Ascending aorta (tissue), 2 donors: Measurements from ENCODE around the gene TRAP1. TPM values are rescaled to one million over a fixed set of nuclear protein-coding genes. Genes with fewer than 3 reads are reported as not detected.

ENCODE experiments used
- DNase-seq, 2 donors: peaks; one replicate each; pipeline ENCODE4 v3.0.0-alpha.2; 2019; ENCODE audit warnings: low spot score in 2 of 2
- H3K27ac ChIP-seq, 2 donors: fragments of 200-600 bp; sonication (generic); one replicate each; pipeline ENCODE4 v1.5.1; 2016 to 2017; ENCODE audit warnings: mild to moderate bottlenecking in 1 of 2
- H3K27me3 ChIP-seq: fragments of 200-600 bp; sonication (generic); one replicate; pipeline ENCODE4 v1.5.1; 2017
- H3K36me3 ChIP-seq, 2 donors: fragments of 200-600 bp; sonication (generic); one replicate each; pipeline ENCODE4 v1.5.1; 2016
- H3K4me1 ChIP-seq, 2 donors: fragments of 200-600 bp; sonication (generic); one replicate each; pipeline ENCODE4 v1.5.1; 2016 to 2017; ENCODE audit warnings: mild to moderate bottlenecking in 1 of 2
- H3K4me3 ChIP-seq, 2 donors: fragments of 200-600 bp; sonication (generic); one replicate each; pipeline ENCODE4 v1.5.1; 2016 to 2017; ENCODE audit warnings: mild to moderate bottlenecking in 1 of 2
- H3K9me3 ChIP-seq, 2 donors: fragments of 200-600 bp; sonication (generic); one replicate each; pipeline ENCODE4 v1.5.1; 2016
- CTCF ChIP-seq, 3 experiments: fragments of 200-600 bp in 2 of 3; fragments of 450-650 bp in 1 of 3; sonication (generic) in 2 of 3; IDR thresholded peaks; one replicate each; pipeline ENCODE4 v1.5.1; 2016 to 2019; ENCODE audit warnings: antibody characterized with exemption in 3 of 3, mild to moderate bottlenecking in 1 of 3, moderate library complexity in 1 of 3
- intact Hi-C: fragments of 100-400 bp; cut with DNase I; formaldehyde crosslinking; loops from one replicate; pipeline ENCODE4 v1.15.1; 2023
- total RNA-seq: library from RNA; depleted of rRNA; stranded (reverse); fragments of >200 nt; gene quantifications from one replicate; pipeline ENCODE4 v1.1.0, GENCODE V29; 2016

TRAP1 gene
- total RNA-seq, 1 donor from 2014 or later = 169 TPM

GRCh38 chr16:3665508-3665907 is 51.8 kb downstream of the TRAP1 start:
- Histone ChIP-seq H3K4me1 (no peaks in the 10 kb centered on the region), H3K4me3 (no peak overlapping the region), H3K27ac (no peak overlapping the region), H3K36me3 (peaks cover 53 to 73% of the 10 kb centered on the region in 2 donors), H3K9me3 (no peaks in the 10 kb centered on the region), H3K27me3 (no peaks in the 10 kb centered on the region)
- TF ChIP-seq CTCF (IDR thresholded peaks at IDR 0.05) = no peak
- no peak for DNase-seq
- intact Hi-C loops = no loop called here

GRCh38 chr16:3664187-3664896 is 53.0 kb downstream of the TRAP1 start:
- H3K4me3 ChIP-seq = no peak overlapping the region
- H3K27me3 ChIP-seq = no peaks in the 10 kb centered on the region
- DNase-seq = no peak
- peaks cover 57 to 82% of the 10 kb centered on the region in 2 donors for H3K36me3 ChIP-seq
- no peak overlapping the region for H3K27ac ChIP-seq
- no peak for TF ChIP-seq CTCF (IDR thresholded peaks at IDR 0.05)
- no peaks in the 10 kb centered on the region for H3K9me3 ChIP-seq
- no peaks in the 10 kb centered on the region for H3K4me1 ChIP-seq
- intact Hi-C loops = no loop called here

GRCh38 chr16:3662601-3663000 is 54.7 kb downstream of the TRAP1 start:
- Histone ChIP-seq H3K27ac (no peak overlapping the region), H3K27me3 (no peaks in the 10 kb centered on the region), H3K4me3 (no peak overlapping the region), H3K9me3 (no peaks in the 10 kb centered on the region), H3K36me3 (peaks cover 63 to 86% of the 10 kb centered on the region in 2 donors), H3K4me1 (no peaks in the 10 kb centered on the region)
- intact Hi-C loops = no loop called here
- no peak for DNase-seq
- TF ChIP-seq CTCF (IDR thresholded peaks at IDR 0.05) = no peak

- no peak for TF ChIP-seq CTCF (IDR thresholded peaks at IDR 0.05)
- H3K27ac ChIP-seq = no peak overlapping the region
- no peak for DNase-seq
- no peaks in the 10 kb centered on the region for H3K9me3 ChIP-seq
- intact Hi-C loops = no loop called here
- H3K4me3 ChIP-seq = no peak overlapping the region
- H3K36me3 ChIP-seq = peaks cover 69 to 89% of the 10 kb centered on the region in 2 donors
- no peaks in the 10 kb centered on the region for H3K27me3 ChIP-seq
- H3K4me1 ChIP-seq = no peaks in the 10 kb centered on the region
These were observed 55.4 kb downstream of the TRAP1 start for GRCh38 chr16:3661922-3662321.

GRCh38 chr16:3661311-3661710 is 56.0 kb downstream of the TRAP1 start:
- no peaks in the 10 kb centered on the region for H3K4me1 ChIP-seq
- peaks cover 75 to 94% of the 10 kb centered on the region in 2 donors for H3K36me3 ChIP-seq
- no peak overlapping the region for H3K4me3 ChIP-seq
- H3K27ac ChIP-seq = no peak overlapping the region
- intact Hi-C loops = no loop called here
- TF ChIP-seq CTCF (IDR thresholded peaks at IDR 0.05) = no peak
- no peaks in the 10 kb centered on the region for H3K27me3 ChIP-seq
- H3K9me3 ChIP-seq = no peaks in the 10 kb centered on the region
- DNase-seq = no peak
